HG02759 (cell line): ENCODE measurements around the gene POLR2E.
A peak's percentile ranks its signal among the peaks of the same experiment; 100 is the strongest.

Source experiments
- ATAC-seq: cut with Tn5 transposase; IDR thresholded peaks from one replicate; pipeline ENCODE4 v1.9.1; 2021; ENCODE audit warnings: mild to moderate bottlenecking, moderate library complexity; ENCODE audit not compliant: unreplicated experiment

POLR2E gene

GRCh38 chr19:1051791-1052190, 43.4 kb downstream of the POLR2E start:
- no peak for ATAC-seq

DNA sequence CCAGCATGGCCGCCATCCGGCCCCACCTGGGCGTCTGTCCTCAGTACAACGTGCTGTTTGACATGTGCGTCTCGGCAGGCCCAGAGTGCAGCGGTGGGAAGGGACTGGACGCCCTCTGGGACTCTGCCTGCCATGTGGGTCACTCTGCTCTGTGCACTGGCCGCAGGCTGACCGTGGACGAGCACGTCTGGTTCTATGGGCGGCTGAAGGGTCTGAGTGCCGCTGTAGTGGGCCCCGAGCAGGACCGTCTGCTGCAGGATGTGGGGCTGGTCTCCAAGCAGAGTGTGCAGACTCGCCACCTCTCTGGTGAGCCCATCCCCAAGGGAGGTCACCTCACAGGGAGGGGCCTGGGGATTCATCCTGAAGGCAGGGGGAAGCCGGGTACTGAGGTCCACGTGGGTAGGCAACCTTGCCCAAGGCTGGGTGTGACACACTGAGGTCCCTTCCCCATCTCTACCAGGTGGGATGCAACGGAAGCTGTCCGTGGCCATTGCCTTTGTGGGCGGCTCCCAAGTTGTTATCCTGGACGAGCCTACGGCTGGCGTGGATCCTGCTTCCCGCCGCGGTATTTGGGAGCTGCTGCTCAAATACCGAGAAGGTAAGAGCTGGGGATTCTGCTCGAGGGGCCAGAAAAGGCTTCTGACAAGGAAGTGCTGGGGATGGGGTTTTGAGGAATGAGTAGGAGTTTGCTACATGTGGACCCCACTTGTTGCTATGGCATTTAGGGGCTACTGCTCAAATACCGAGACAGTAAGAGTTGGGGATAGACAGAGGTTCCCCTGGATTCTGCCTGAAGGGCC, 44.0 kb downstream of the POLR2E start:
- ATAC-seq = no peak

DNA sequence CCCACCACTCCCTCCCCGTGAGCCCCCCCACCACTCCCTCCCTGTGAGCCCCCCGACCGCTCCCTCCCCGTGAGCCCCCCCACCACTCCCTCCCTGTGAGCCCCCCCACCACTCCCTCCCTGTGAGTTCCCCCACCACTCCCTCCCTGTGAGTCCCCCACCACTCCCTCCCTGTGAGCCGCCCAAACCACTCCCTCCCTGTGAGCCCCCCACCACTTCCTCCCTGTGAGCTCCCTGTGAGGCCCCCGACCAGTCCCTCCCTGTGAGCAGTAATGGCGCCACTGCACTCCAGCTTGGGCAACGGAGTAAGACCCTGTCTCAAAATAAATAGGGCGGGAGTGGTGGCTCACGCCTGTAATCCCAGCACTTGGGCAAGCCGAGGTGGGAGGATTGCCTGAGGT, 45.4 kb downstream of the POLR2E start:
- no peak for ATAC-seq

GRCh38 chr19:1049106-1049505, 46.1 kb downstream of the POLR2E start:
- no peak for ATAC-seq

GRCh38 chr19:1047696-1048147, 47.5 kb downstream of the POLR2E start:
- no peak for ATAC-seq

GRCh38 chr19:1046836-1047695, 48.1 kb downstream of the POLR2E start:
- ATAC-seq = no peak

DNA sequence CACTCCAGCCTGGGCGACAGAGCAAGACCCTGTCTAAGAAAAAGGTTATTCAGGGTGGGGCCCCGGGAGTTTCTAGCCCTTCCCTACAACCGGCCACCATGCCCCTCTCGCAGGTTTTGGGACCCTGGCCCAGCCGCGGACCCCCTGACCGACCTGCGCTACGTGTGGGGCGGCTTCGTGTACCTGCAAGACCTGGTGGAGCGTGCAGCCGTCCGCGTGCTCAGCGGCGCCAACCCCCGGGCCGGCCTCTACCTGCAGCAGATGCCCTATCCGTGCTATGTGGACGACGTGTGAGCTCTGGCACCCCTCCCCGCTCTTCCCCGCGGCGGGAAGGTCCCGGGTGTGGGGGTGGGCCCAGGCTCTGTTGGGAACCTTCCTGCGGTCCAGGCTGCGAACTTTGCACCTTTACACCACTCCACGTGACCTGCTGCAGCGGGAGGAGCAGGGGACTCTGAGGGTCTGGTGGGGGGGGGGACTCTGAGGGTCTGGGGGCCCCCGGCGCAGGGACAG, 49.0 kb downstream of the POLR2E start:
- ATAC-seq = no peak

DNA sequence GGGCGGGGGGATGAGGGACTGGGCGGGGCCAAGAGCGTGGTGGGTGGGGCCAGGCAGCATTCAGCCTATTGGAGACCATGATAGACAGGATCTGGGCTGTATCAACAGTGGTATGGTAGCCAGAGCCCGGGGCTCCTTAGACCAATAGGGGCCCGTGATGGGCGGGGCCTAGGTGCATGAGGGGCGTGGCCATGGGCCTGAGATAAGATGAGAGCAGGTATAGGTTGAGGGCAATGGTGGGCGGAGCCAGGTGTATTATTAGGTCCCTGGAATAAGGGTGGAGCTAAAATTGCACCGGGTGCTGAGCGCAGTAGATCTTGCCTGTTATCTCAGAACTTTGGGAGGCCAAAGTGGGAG, 50.0 kb downstream of the POLR2E start:
- ATAC-seq = no peak

DNA sequence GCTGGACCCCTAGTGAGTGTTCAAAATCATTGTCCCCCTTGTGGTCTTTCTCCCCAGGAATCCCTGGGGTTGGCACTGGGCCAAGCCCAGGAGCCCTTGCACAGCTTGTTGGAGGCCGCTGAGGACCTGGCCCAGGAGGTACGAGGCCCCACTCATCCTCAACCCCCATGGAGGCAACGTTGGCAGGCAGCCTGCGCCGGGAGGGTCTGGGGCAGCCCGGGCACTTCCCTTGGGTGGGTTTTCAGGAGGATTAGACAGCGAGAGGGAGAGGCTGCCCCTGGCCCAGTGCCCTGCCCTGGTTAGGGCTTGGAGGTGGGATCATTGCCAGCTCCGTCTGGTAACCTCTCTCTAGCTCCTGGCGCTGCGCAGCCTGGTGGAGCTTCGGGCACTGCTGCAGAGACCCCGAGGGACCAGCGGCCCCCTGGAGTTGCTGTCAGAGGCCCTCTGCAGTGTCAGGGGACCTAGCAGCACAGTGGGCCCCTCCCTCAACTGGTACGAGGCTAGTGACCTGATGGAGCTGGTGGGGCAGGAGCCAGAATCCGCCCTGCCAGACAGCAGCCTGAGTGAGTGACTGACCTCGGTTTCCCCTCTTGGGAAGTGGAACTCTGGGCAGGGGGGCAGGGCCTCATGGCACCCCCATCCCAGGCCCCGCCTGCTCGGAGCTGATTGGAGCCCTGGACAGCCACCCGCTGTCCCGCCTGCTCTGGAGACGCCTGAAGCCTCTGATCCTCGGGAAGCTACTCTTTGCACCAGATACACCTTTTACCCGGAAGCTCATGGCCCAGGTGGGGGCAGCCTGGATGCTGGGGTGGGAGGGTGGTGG, 52.3 kb downstream of the POLR2E start:
- ATAC-seq = no peak

GRCh38 chr19:1041835-1042685, 53.1 kb downstream of the POLR2E start:
- ATAC-seq = no peak

DNA sequence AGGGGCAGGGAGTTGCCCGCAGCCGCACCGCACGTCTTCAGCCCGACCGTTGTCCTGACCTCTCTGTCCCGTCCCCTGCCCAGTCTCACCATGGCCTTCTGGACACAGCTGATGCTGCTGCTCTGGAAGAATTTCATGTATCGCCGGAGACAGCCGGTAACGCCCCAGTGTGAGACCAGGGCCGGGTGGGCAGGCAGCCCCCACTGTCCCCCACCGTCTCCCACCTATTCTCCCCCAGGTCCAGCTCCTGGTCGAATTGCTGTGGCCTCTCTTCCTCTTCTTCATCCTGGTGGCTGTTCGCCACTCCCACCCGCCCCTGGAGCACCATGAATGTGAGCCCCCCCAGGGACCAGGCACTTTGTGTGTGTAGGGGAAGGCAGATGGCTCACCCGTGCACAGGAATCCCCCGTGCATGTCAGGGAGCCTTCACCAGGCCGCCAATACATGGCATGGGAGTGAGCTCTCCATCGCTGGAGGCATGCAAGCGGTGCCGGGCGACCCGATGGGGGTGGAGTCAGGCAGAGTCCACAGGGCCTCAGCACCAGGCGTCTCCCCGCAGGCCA, 53.8 kb downstream of the POLR2E start:
- ATAC-seq = no peak

DNA sequence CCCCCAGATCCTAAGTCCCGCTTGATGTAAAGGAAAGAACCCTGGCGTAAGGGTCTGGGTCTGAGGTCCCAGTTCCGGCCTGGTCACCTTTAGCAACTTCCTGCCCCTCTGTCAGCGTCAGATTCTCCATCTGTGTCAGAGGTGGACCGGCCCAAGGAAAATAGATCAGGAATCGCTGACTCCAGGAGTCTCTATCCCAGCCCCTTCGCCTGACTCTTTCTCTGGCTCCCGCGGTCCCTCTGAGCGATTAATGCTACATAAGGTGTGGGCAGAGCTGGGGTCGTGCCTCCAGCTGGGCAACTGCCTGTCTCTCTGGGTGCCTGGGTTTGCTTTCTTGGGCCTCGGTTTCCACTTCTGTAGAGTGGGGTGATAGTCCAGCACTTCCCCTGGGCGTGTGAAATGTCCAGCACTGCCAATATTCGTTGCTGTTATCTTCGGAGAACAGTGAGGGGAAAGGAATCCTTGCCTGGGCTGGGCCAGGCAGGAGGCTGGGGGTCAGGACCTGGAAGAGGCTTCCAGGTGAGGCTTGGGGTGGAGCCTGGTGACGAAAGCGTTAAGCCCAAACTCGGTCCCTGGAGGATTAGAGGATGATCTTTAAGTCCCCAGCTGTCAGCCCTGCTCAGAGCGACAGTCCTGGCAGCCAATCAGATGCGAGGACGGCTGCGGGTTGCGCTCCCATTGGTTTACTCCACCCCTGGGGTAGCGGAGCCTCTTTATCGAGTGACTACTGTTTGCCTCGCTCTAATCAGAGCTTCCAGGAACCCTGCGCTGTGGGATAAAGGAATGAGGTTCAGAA, 54.5 kb downstream of the POLR2E start:
- ATAC-seq = peak; percentile 36

- peak; percentile 81 for ATAC-seq
Observed at GRCh38 chr19:1039646-1040475, 55.3 kb downstream of the POLR2E start, which contains the start of gene ABCA7. Gene ABCA7 (plus strand): TSS chr19:1040107. CDS start chr19:1041362, 1,255 bp downstream.

- no peak for ATAC-seq
Observed at GRCh38 chr19:1038978-1039645, 56.1 kb downstream of the POLR2E start.

GRCh38 chr19:1037621-1038064, 57.5 kb downstream of the POLR2E start:
- ATAC-seq = peak; percentile 2
